ENCODE data around the gene LITAF. TPM values are rescaled to one million over a fixed set of nuclear protein-coding genes. Genes with fewer than 3 reads are reported as not detected.
A peak's percentile ranks its signal among the peaks of the same experiment; 100 is the strongest.

Gene LITAF
- total RNA-seq, 4 donors from 2014 or later = 54.8 to 73.0 (median 65.3) TPM

GRCh38 chr16:11601911-11602310 lies 15.2 kb upstream of the LITAF start:
- WGBS, 2 donors = 93 to 98% methylated on average over 6 to 8 of the region's 8 CpGs
- H3K9me3 ChIP-seq = no peaks in the 10 kb centered on the region
- no peaks in the 10 kb centered on the region for H3K27me3 ChIP-seq
- no peak overlapping the region for H3K27ac ChIP-seq
- no peak for TF ChIP-seq POLR2A (IDR thresholded peaks at IDR 0.05)
- no peak for TF ChIP-seq EP300 (IDR thresholded peaks at IDR 0.05)
- TF ChIP-seq CTCF (IDR thresholded peaks at IDR 0.05) = no peak
- H3K4me1 ChIP-seq = peaks cover 0 to 30% (median 13%) of the 10 kb centered on the region in 4 donors
- no peaks in the 10 kb centered on the region for H3K36me3 ChIP-seq
- DNase-seq (ENCODE audit: low spot score in 2 of 2) = no peak
- H3K4me3 ChIP-seq = no peak overlapping the region

GRCh38 chr16:11601425-11601824 lies 14.7 kb upstream of the LITAF start:
- Histone ChIP-seq H3K27ac (no peak overlapping the region), H3K9me3 (no peaks in the 10 kb centered on the region), H3K4me1 (peaks cover 0 to 34% (median 15%) of the 10 kb centered on the region in 4 donors), H3K36me3 (no peaks in the 10 kb centered on the region), H3K4me3 (no peak overlapping the region), H3K27me3 (no peaks in the 10 kb centered on the region)
- no peak for DNase-seq (ENCODE audit: low spot score in 2 of 2)
- 92 to 93% methylated on average over 8 of the region's 8 CpGs for WGBS, 2 donors
- TF ChIP-seq EP300 (IDR thresholded peaks at IDR 0.05) = no peak
- no peak for TF ChIP-seq CTCF (IDR thresholded peaks at IDR 0.05)

- Histone ChIP-seq H3K36me3 (no peaks in the 10 kb centered on the region), H3K27me3 (no peaks in the 10 kb centered on the region), H3K4me3 (no peak overlapping the region), H3K27ac (peak overlapping the region in 2 of 4 donors; percentile 90 to 91), H3K9me3 (no peaks in the 10 kb centered on the region), H3K4me1 (peaks cover 0 to 48% (median 15%) of the 10 kb centered on the region in 4 donors)
- DNase-seq (ENCODE audit: low spot score in 2 of 2) = no peak
- TF ChIP-seq CTCF (IDR thresholded peaks at IDR 0.05) = no peak
- no peak for TF ChIP-seq POLR2A (IDR thresholded peaks at IDR 0.05)
- no peak for TF ChIP-seq EP300 (IDR thresholded peaks at IDR 0.05)
- 92 to 95% methylated on average over 4 of the region's 4 CpGs for WGBS, 2 donors
Observed at GRCh38 chr16:11599579-11599978, 12.9 kb upstream of the LITAF start.

GRCh38 chr16:11597235-11598095 lies 10.7 kb upstream of the LITAF start:
- Histone ChIP-seq H3K9me3 (no peaks in the 10 kb centered on the region), H3K27ac (peak overlapping the region; percentile 57 to 91 (median 82)), H3K4me3 (no peak overlapping the region), H3K27me3 (no peaks in the 10 kb centered on the region), H3K36me3 (no peaks in the 10 kb centered on the region), H3K4me1 (peaks cover 0 to 32% (median 13%) of the 10 kb centered on the region in 4 donors)
- 52 to 55% methylated on average over 14 of the region's 14 CpGs for WGBS, 2 donors
- TF ChIP-seq POLR2A (IDR thresholded peaks at IDR 0.05) = peak in 1 of 2 donors; percentile 19
- peak in 1 of 2 donors; percentile 76 for TF ChIP-seq EP300 (IDR thresholded peaks at IDR 0.05)
- TF ChIP-seq CTCF (IDR thresholded peaks at IDR 0.05) = peak in 1 of 5 experiments; percentile 10
- no peak for DNase-seq (ENCODE audit: low spot score in 2 of 2)

- 48 to 66% methylated on average over 4 of the region's 4 CpGs for WGBS, 2 donors
- no peak for TF ChIP-seq CTCF (IDR thresholded peaks at IDR 0.05)
- TF ChIP-seq POLR2A (IDR thresholded peaks at IDR 0.05) = no peak
- TF ChIP-seq EP300 (IDR thresholded peaks at IDR 0.05) = no peak
- DNase-seq (ENCODE audit: low spot score in 2 of 2) = no peak
Observed at GRCh38 chr16:11596572-11597226, 10.0 kb upstream of the LITAF start.

More at GRCh38 chr16:11596572-11597226, 10.0 kb upstream of the LITAF start:
- Histone ChIP-seq H3K4me1 (peaks cover 0 to 32% (median 13%) of the 10 kb centered on the region in 4 donors), H3K4me3 (no peak overlapping the region), H3K27ac (peak overlapping the region; percentile 57 to 91 (median 82)), H3K9me3 (no peaks in the 10 kb centered on the region), H3K36me3 (no peaks in the 10 kb centered on the region), H3K27me3 (no peaks in the 10 kb centered on the region)
